Caco-2 (cell line): ENCODE data around the gene PPFIBP2. TPM values are rescaled to one million over a fixed set of nuclear protein-coding genes. Genes with fewer than 3 reads are reported as not detected.

Experiments
- BruUV-seq: library from RNA; stranded (reverse); fragments of 400-500 nt; replicated peaks from 2 replicates; lab custom pipeline; 2021; lab: Mats Ljungman, UMichigan
- CTCF ChIA-PET: fragments of 300-600 bp; sonication (Branson Sonifier 250); formaldehyde crosslinking; loops from one replicate; lab custom pipeline; 2022; ENCODE audit warnings: antibody characterized with exemption; lab: Charles Lee
- POLR2A ChIA-PET: fragments of 300-600 bp; sonication (Branson Sonifier 250); formaldehyde crosslinking; loops from one replicate; lab custom pipeline; 2022; ENCODE audit warnings: antibody characterized with exemption; lab: Charles Lee
- DNase-seq, 2 experiments: peaks; one replicate each; pipeline versions ENCODE4 v3.0.0 to v3.0.0-alpha.2; 2020 to 2022
- H3K27me3 ChIP-seq: replicated peaks from 2 replicates; pipeline ENCODE4 v1.6.0; 2011; ENCODE audit warnings: low read length; ENCODE audit not compliant: control insufficient read depth, insufficient read depth
- H3K36me3 ChIP-seq: 2 replicates; pipeline ENCODE4 v1.5.1; 2011; ENCODE audit warnings: low read length; ENCODE audit not compliant: control insufficient read depth, insufficient read depth
- H3K4me1 ChIP-seq: fragments of 250-450 bp; sonication (Bioruptor Pico); 2 replicates; pipeline ENCODE4 v1.5.1; 2020; ENCODE audit warnings: mild to moderate bottlenecking
- H3K4me3 ChIP-seq: 2 replicates; pipeline ENCODE4 v1.5.1; 2011; ENCODE audit warnings: low read depth, mild to moderate bottlenecking, control low read depth, low read length
- H3K9me3 ChIP-seq: fragments of 250-450 bp; sonication (Bioruptor Pico); 2 replicates; pipeline ENCODE4 v1.5.1; 2020; ENCODE audit warnings: mild to moderate bottlenecking, moderate library complexity
- H3K27ac Mint-ChIP-seq: one replicate; pipeline ENCODE4 v1.8.0; 2022; ENCODE audit warnings: mixed read lengths; ENCODE audit not compliant: unreplicated experiment
- H3K27me3 Mint-ChIP-seq: one replicate; pipeline ENCODE4 v1.8.0; 2022; ENCODE audit warnings: mixed read lengths; ENCODE audit not compliant: insufficient read depth, unreplicated experiment
- H3K36me3 Mint-ChIP-seq: one replicate; pipeline ENCODE4 v1.8.0; 2022; ENCODE audit warnings: mild to moderate bottlenecking, mixed read lengths; ENCODE audit not compliant: insufficient read depth, unreplicated experiment
- H3K4me1 Mint-ChIP-seq: one replicate; pipeline ENCODE4 v1.8.0; 2022; ENCODE audit warnings: low read depth, mixed read lengths; ENCODE audit not compliant: unreplicated experiment
- H3K4me3 Mint-ChIP-seq: one replicate; pipeline ENCODE4 v1.8.0; 2022; ENCODE audit warnings: mild to moderate bottlenecking, moderate library complexity, mixed read lengths; ENCODE audit not compliant: unreplicated experiment
- H3K9me3 Mint-ChIP-seq: one replicate; pipeline ENCODE4 v1.8.0; 2022; ENCODE audit warnings: mixed read lengths; ENCODE audit not compliant: unreplicated experiment
- intact Hi-C: fragments of 100-400 bp; cut with micrococcal nuclease; formaldehyde crosslinking; loops from one replicate; pipeline ENCODE4 v1.10.0; 2022; ENCODE audit not compliant: unreplicated experiment
- total RNA-seq: library from RNA; stranded (reverse); gene quantifications from 2 replicates; pipeline ENCODE4 v1.2.3, GENCODE V29; 2022
- TF ChIP-seq, protein P1 (sequence below), 2 experiments: fragments of 200-600 bp in 1 of 2; IDR thresholded peaks; 1 replicate in 1 of 2; 2 replicates in 1 of 2; pipeline versions ENCODE4 v1.5.1 to v1.8.0; 2011 to 2022; ENCODE audit warnings: antibody characterized with exemption in 1 of 2, control low read depth in 1 of 2, inconsistent platforms in 1 of 2, low read depth in 1 of 2, low read length in 1 of 2, mild to moderate bottlenecking in 1 of 2, moderate library complexity in 1 of 2; ENCODE audit not compliant: insufficient read depth in 1 of 2, severe bottlenecking in 1 of 2, unreplicated experiment in 1 of 2

PPFIBP2 gene
- total RNA-seq, 1 experiment from 2014 or later: 72.5 TPM

DNA sequence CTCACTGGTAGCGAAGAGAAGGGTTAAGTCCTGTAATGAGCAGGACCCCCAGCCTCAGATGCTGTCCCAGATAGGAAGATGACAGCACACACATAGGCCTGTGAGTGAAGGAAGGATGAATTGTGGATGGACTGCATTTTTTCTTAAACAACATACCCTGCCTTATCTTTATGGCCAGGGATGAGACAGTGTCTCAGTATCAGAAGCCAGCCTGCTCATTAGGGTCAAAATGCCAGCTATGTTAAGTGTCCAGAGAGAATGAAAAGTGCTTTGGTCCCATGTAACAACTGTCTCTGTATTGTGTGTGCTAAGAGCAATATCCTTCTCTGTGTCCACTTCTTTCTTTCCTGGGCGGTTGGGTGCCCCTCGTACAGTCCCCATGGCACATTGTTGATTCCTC, 30.2 kb downstream of the PPFIBP2 start:
- H3K4me1 Mint-ChIP-seq: peaks cover 62% of the 10 kb centered on the region

DNA sequence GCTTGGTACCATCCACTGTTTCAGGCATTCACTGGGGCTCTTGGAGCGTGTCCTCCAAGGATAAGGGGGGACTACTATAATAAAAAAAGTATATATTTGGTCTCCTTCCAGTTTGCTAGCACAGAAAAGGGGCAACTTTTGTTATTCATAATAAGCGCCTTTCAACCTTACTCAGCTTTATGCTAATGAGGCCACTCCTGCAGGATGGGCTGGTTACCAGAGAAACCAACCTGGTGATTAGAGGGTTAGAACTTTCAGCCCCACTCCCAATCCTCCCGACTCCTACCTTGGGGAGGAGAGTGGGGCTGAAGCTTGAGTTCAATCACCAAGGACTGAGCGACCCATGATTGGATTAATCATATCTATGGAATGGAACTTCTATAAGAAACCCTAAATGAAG, 31.8 kb downstream of the PPFIBP2 start:
- intact Hi-C loops: loop anchor here (5.0 kb wide), 1 partner anchor 448 kb away; no protein-coding TSS in a partner anchor
- CTCF ChIA-PET: no interaction called here
- BruUV-seq: no TSS peak
- Mint-ChIP-seq H3K9me3 (no peaks in the 10 kb centered on the region), H3K4me1 (peaks cover 46% of the 10 kb centered on the region), H3K36me3 (no peaks in the 10 kb centered on the region), H3K27ac (no peak overlapping the region), H3K27me3 (no peaks in the 10 kb centered on the region), H3K4me3 (no peak overlapping the region)
- H3K4me1 ChIP-seq: peaks cover 25% of the 10 kb centered on the region
- TF ChIP-seq, protein P1, sequence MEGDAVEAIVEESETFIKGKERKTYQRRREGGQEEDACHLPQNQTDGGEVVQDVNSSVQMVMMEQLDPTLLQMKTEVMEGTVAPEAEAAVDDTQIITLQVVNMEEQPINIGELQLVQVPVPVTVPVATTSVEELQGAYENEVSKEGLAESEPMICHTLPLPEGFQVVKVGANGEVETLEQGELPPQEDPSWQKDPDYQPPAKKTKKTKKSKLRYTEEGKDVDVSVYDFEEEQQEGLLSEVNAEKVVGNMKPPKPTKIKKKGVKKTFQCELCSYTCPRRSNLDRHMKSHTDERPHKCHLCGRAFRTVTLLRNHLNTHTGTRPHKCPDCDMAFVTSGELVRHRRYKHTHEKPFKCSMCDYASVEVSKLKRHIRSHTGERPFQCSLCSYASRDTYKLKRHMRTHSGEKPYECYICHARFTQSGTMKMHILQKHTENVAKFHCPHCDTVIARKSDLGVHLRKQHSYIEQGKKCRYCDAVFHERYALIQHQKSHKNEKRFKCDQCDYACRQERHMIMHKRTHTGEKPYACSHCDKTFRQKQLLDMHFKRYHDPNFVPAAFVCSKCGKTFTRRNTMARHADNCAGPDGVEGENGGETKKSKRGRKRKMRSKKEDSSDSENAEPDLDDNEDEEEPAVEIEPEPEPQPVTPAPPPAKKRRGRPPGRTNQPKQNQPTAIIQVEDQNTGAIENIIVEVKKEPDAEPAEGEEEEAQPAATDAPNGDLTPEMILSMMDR (IDR thresholded peaks at IDR 0.05; ENCODE audit: insufficient read depth in 1 of 2, low read depth in 1 of 2, low read length in 1 of 2, severe bottlenecking in 1 of 2, unreplicated experiment in 1 of 2): no peak
- no peak for DNase-seq
- no peaks in the 10 kb centered on the region for H3K9me3 ChIP-seq
- no peaks in the 10 kb centered on the region for H3K27me3 ChIP-seq
- no peaks in the 10 kb centered on the region for H3K36me3 ChIP-seq
- H3K4me3 ChIP-seq: no peak overlapping the region
- POLR2A ChIA-PET: no interaction called here

More for the DNA sequence above, 30.2 kb downstream of the PPFIBP2 start:
- no peaks in the 10 kb centered on the region for H3K27me3 Mint-ChIP-seq
- no peaks in the 10 kb centered on the region for H3K9me3 ChIP-seq
- ChIA-PET CTCF (interaction anchor here (0.8 to 1.7 kb wide), 2 partner anchors 62 to 122 kb away, joined by 3 to 13 read pairs; no protein-coding TSS in a partner anchor), POLR2A (interaction anchor here (0.8 kb wide), 1 partner anchor 30 kb away, joined by 3 read pairs; no protein-coding TSS in a partner anchor)
- no peak overlapping the region for H3K4me3 Mint-ChIP-seq
- H3K9me3 Mint-ChIP-seq: no peaks in the 10 kb centered on the region
- TF ChIP-seq, protein P1 (IDR thresholded peaks at IDR 0.05; ENCODE audit: insufficient read depth in 1 of 2, low read depth in 1 of 2, low read length in 1 of 2, severe bottlenecking in 1 of 2, unreplicated experiment in 1 of 2): no peak
- BruUV-seq: no TSS peak
- intact Hi-C loops: no loop called here
- no peaks in the 10 kb centered on the region for H3K27me3 ChIP-seq
- H3K4me3 ChIP-seq: no peak overlapping the region
- H3K27ac Mint-ChIP-seq: peak overlapping the region; percentile 21
- peaks cover 6% of the 10 kb centered on the region for H3K36me3 Mint-ChIP-seq
- no peak for DNase-seq
- H3K36me3 ChIP-seq: no peaks in the 10 kb centered on the region
- peaks cover 40% of the 10 kb centered on the region for H3K4me1 ChIP-seq

DNA sequence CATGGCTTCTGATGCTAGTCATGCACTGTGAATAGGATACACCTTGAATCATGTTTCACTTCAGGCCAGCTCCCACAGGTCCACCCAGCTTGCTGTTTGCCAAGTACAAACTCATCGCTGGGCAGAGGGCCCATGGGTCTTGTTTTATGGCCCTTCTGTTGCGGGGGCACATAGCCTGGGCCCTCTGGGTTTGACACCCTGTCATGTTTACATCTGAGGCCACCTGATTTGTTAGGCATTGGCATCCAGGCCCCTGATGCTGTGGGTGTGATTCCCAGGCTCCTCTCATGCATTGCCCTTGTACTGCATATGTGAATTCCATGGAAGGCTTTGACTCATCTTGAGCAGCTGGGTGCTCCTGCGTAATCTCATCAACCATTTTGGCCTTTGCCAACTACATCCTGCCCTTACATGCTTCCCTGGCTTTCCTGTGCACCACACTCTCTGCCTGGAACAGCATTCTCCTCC, 32.6 kb downstream of the PPFIBP2 start:
- CTCF ChIA-PET: no interaction called here

More for the DNA sequence above, 32.6 kb downstream of the PPFIBP2 start:
- BruUV-seq: no TSS peak
- POLR2A ChIA-PET: no interaction called here
- Histone ChIP-seq H3K27me3 (no peaks in the 10 kb centered on the region), H3K9me3 (no peaks in the 10 kb centered on the region), H3K36me3 (no peaks in the 10 kb centered on the region), H3K4me1 (peaks cover 22% of the 10 kb centered on the region), H3K4me3 (no peak overlapping the region)
- intact Hi-C loops: loop anchor here (5.0 kb wide), 1 partner anchor 449 kb away; no protein-coding TSS in a partner anchor
- TF ChIP-seq, protein P1 (IDR thresholded peaks at IDR 0.05; ENCODE audit: insufficient read depth in 1 of 2, low read depth in 1 of 2, low read length in 1 of 2, severe bottlenecking in 1 of 2, unreplicated experiment in 1 of 2): no peak
- Mint-ChIP-seq H3K9me3 (no peaks in the 10 kb centered on the region), H3K36me3 (no peaks in the 10 kb centered on the region), H3K27ac (no peak overlapping the region), H3K4me1 (peaks cover 38% of the 10 kb centered on the region), H3K4me3 (no peak overlapping the region), H3K27me3 (no peaks in the 10 kb centered on the region)
- DNase-seq: no peak
